CD4-positive, alpha-beta T cell treated with Interleukin-6 for 4 hours (primary cell): ENCODE data around the gene RTL10.
A peak's percentile ranks its signal among the peaks of the same experiment; 100 is the strongest.
"Not testable (repeated sequence)": the region's sequence is repeated elsewhere in the genome, so short reads cannot be mapped to it uniquely, and the experiment has no call there.

Source experiments
- DNase-seq: peaks from one replicate; pipeline ENCODE4 v3.0.0-alpha.2; 2020; ENCODE audit warnings: mixed read lengths

RTL10 gene

GRCh38 chr22:19888131-19888746 is 33.6 kb upstream of the RTL10 start:
- no peak for DNase-seq

- peak; percentile 36 for DNase-seq
Measured at GRCh38 chr22:19887256-19887985, 32.7 kb upstream of the RTL10 start.

GRCh38 chr22:19886605-19887255 is 32.1 kb upstream of the RTL10 start:
- DNase-seq: peak; percentile 76

GRCh38 chr22:19885841-19886592 is 31.3 kb upstream of the RTL10 start:
- no peak for DNase-seq

GRCh38 chr22:19884954-19885751 is 30.5 kb upstream of the RTL10 start:
- peak; percentile 37 for DNase-seq

GRCh38 chr22:19884161-19884953 is 29.7 kb upstream of the RTL10 start:
- no peak for DNase-seq

GRCh38 chr22:19883446-19883845 is 28.8 kb upstream of the RTL10 start:
- DNase-seq: not testable (repeated sequence)

GRCh38 chr22:19882446-19883381 is 28.0 kb upstream of the RTL10 start:
- no peak for DNase-seq

- DNase-seq: no peak
Measured at GRCh38 chr22:19880786-19881569, 26.3 kb upstream of the RTL10 start.

- no peak for DNase-seq
Measured at GRCh38 chr22:19879992-19880785, 25.5 kb upstream of the RTL10 start.

- DNase-seq: no peak
Measured at GRCh38 chr22:19879643-19879991, 24.9 kb upstream of the RTL10 start.

GRCh38 chr22:19879246-19879570 is 24.5 kb upstream of the RTL10 start:
- DNase-seq: no peak

GRCh38 chr22:19878461-19879245 is 24.0 kb upstream of the RTL10 start:
- DNase-seq: no peak

- no peak for DNase-seq
Measured at GRCh38 chr22:19877626-19878339, 23.1 kb upstream of the RTL10 start.

GRCh38 chr22:19876941-19877625 is 22.4 kb upstream of the RTL10 start:
- DNase-seq: no peak

GRCh38 chr22:19876314-19876940 is 21.8 kb upstream of the RTL10 start:
- DNase-seq: no peak
